GM19099 (cell line): ENCODE measurements around the gene ANXA11.

Experiments
- POLR2A ChIP-seq: IDR thresholded peaks from 3 replicates; pipeline ENCODE4 v1.6.1; 2011; ENCODE audit warnings: low read depth; ENCODE audit not compliant: insufficient read length; ENCODE audit errors: extremely low read depth

ANXA11 gene

GRCh38 chr10:80132299-80133139, 72.8 kb downstream of the ANXA11 start, which contains the start of gene PLAC9:
Gene PLAC9 (plus strand): TSS chr10:80132730. CDS start chr10:80132763, 33 bp downstream.
- TF ChIP-seq POLR2A: no peak

DNA sequence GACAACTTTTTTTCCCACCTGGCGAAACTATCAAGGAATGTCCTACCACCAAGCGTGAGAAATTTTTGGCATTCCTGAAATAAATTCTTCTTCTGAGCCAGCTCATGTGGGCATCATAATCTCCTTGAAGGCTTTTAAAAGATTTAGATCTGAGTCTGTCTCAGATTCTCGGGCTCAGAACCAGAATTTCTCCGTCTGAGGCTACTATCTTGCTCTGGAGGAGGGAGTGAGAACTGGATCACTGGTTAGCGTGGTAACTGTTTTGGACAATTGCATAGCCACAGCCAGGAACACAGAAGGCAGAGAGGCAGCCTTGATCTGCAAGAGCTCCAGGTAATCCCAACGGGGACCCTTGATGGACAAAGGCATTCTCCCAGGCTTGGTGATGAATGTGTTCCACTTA, 73.8 kb downstream of the ANXA11 start:
- TF ChIP-seq POLR2A: no peak

- TF ChIP-seq POLR2A: no peak
Measured at GRCh38 chr10:80126876-80127275, 78.5 kb downstream of the ANXA11 start.

GRCh38 chr10:80122746-80123145, 82.6 kb downstream of the ANXA11 start:
- no peak for TF ChIP-seq POLR2A

DNA sequence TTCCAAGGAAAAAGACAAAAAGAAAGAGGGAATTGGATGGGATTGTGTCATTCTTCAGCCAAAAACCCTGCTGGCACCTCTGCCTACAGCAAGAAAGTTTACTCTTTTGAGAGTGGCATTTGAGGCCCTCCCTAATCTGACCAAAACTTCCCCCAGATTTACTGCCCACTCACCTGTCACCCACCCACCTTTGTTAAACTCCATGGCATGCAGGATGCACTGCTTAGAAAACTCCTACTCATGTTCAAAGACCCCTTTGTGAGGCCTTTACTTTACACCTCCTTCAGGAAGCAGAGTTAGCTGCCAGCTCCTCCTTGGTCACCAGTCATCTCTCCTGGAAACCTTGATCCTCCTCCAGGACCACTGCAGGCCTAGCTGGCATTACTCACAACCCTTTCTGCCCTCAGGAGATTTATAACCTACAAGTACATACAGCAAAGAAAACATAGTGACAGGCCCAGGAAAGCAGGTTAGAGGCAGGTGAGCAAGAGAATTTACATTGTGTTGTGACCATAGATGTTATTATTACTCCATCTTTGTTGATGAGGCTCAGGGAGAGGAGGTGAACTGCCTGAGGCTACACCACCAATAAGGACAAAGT, 83.1 kb downstream of the ANXA11 start:
- no peak for TF ChIP-seq POLR2A

- no peak for TF ChIP-seq POLR2A
Measured at GRCh38 chr10:80118669-80119068, 86.7 kb downstream of the ANXA11 start.

GRCh38 chr10:80110986-80111385, 94.4 kb downstream of the ANXA11 start:
- no peak for TF ChIP-seq POLR2A

DNA sequence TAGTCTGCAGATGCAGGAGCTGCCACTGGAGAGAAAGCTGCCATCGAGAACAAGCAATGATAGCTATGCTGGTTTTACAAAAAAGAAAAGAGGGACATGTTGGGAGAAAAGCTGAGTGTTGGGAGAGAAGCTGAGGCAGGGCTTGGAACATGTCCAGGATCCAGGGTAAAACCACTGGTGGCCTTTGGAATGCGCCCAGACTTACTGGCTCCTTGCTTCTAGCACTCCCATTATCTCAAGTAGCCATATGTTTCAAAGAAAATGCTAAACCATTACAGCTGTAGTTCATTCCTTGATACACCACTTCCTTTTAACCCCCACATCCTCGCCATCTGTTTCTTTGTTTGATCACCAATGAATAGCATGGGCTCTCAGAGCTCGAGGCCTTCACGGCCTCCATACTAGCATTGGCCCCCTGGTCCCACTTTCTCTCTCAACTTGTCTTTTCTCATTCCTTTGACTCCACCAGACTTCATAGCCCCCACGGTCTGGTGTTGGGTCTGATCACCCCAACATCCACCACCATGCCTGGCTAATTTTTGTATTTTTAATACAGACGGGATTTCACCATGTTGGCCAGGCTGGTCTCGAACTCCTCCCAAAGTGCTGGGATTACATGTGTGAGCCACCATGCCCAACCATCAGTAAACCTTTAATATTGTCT, 96.6 kb downstream of the ANXA11 start:
- TF ChIP-seq POLR2A: no peak

DNA sequence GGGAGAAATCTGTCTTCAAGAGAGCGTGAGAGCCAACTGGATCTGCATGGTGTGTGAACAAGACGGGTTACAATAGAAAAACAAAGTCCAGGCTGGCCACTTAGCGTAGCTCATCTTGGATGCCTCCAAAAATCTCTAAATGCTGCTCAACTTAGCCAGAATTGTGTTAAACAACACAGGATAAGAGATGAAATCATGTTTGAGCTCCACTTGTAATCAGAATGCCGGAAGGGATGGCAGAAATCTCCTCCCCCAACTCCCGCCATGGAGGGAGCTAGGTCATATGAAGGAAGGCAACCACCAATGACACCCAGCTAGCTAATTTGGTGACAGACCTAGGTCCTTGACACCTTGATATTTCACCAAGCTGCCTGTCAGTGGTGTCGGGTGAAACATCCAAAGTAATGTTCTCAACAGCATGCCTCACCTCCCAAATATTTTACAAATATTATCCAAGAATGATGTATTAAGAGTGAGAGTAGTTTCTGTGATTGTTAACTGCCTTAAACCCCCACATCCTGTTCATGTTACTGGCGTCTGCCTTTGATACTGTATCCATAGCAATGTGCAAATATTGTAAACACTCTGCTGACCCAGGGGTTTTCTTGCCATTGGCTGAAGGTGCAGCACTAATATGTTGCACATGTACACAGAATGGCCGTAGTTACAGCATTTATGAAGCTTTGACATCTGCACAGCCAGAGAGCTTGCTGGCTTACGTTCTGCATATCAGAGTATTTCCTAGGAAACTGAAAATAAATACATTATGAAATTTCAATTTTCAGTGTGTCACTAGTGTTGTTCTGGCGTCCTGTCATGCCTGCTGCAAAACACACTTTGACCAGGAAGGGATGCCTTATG, 101.0 kb downstream of the ANXA11 start:
- no peak for TF ChIP-seq POLR2A
